BE2C (cell line): Measurements from ENCODE around the gene RNGTT.

ENCODE experiments used
- DNase-seq: peaks from one replicate; pipeline ENCODE4 v3.0.0-alpha.2; 2020
- H3K27me3 ChIP-seq: fragments of 250-450 bp; sonication (Bioruptor Pico); 2 replicates; pipeline ENCODE4 v1.5.1; 2020; ENCODE audit warnings: mild to moderate bottlenecking
- H3K36me3 ChIP-seq: fragments of 250-450 bp; sonication (Bioruptor Pico); 2 replicates; pipeline ENCODE4 v1.5.1; 2020; ENCODE audit warnings: mild to moderate bottlenecking
- H3K4me1 ChIP-seq: fragments of 250-450 bp; sonication (Bioruptor Pico); 2 replicates; pipeline ENCODE4 v1.5.1; 2020
- H3K4me3 ChIP-seq: 2 replicates; pipeline ENCODE4 v1.5.1; 2011; ENCODE audit warnings: low read depth, low read length
- H3K9me3 ChIP-seq: fragments of 250-450 bp; sonication (Bioruptor Pico); 2 replicates; pipeline ENCODE4 v1.5.1; 2020
- TF ChIP-seq, protein P1 (sequence below): IDR thresholded peaks from 2 replicates; pipeline ENCODE4 v1.5.1; 2012; ENCODE audit warnings: mild to moderate bottlenecking, low read depth, low read length

RNGTT gene

DNA sequence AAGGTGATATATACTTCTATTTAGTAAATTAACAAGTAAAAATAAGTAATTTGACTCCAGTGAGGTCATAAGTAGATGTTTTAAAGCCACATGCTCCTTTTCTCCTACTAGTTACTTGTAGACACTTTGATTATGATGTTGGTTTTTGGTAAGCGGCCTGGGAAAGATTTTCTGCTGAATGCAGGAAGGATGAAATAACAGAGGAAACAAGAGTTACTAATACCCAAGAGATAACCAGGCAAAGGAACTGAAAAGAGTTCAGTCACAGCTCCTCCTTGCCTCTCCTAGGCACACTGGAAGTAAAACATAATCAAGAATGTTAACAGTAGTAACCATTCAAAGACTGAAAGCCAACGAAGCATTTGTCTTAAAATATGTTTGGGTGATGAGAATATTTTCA lies 203.3 kb downstream of the RNGTT start:
- H3K4me3 ChIP-seq: no peak overlapping the region
- H3K36me3 ChIP-seq: no peaks in the 10 kb centered on the region
- H3K27me3 ChIP-seq: no peaks in the 10 kb centered on the region
- no peak for DNase-seq
- H3K9me3 ChIP-seq: no peaks in the 10 kb centered on the region
- TF ChIP-seq, protein P1, sequence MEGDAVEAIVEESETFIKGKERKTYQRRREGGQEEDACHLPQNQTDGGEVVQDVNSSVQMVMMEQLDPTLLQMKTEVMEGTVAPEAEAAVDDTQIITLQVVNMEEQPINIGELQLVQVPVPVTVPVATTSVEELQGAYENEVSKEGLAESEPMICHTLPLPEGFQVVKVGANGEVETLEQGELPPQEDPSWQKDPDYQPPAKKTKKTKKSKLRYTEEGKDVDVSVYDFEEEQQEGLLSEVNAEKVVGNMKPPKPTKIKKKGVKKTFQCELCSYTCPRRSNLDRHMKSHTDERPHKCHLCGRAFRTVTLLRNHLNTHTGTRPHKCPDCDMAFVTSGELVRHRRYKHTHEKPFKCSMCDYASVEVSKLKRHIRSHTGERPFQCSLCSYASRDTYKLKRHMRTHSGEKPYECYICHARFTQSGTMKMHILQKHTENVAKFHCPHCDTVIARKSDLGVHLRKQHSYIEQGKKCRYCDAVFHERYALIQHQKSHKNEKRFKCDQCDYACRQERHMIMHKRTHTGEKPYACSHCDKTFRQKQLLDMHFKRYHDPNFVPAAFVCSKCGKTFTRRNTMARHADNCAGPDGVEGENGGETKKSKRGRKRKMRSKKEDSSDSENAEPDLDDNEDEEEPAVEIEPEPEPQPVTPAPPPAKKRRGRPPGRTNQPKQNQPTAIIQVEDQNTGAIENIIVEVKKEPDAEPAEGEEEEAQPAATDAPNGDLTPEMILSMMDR: no peak
- H3K4me1 ChIP-seq: no peaks in the 10 kb centered on the region

DNA sequence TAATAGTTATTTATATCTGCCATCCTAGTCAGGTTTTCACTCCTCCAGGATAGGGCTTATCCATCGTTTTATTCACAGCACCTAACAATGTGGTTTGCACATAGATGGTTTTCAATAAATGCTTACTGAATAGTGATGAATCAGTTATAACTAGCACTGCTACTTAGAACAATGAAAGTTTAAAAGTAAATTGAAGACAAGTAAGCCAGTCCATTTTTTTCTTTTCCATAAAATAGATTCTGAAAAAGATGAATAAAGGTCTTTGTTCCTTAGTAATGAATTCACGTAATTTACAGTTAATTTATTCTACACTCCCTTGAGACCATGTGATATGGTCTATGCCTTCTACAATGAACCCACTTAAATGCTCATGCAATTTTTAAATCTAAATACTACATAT lies 212.5 kb downstream of the RNGTT start:
- Histone ChIP-seq H3K36me3 (no peaks in the 10 kb centered on the region; the same call in 1 of the 2 replicates), H3K4me3 (no peak overlapping the region), H3K9me3 (no peaks in the 10 kb centered on the region), H3K4me1 (no peaks in the 10 kb centered on the region), H3K27me3 (no peaks in the 10 kb centered on the region)
- DNase-seq: no peak
- TF ChIP-seq, protein P1: no peak

DNA sequence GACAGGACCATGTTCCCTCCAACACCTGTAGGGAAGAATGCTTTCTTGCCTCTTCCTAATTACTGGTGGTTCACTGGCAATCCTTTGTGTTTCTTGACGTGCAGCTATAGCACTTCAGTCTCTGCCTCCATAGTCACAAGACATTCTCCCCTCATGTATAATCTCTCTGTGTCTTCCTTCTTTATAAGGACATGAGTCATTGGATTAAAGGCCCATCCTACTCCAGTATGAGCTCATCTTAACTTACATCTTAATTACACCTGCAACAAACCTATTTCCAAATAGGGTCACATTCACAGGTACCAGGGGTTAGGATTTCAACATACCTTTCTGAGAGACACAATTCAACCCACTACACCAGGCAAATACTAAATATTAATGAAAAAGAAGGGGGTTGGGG lies 213.6 kb downstream of the RNGTT start:
- Histone ChIP-seq H3K4me1 (no peaks in the 10 kb centered on the region), H3K36me3 (no peaks in the 10 kb centered on the region; the same call in 1 of the 2 replicates), H3K9me3 (no peaks in the 10 kb centered on the region), H3K27me3 (no peaks in the 10 kb centered on the region), H3K4me3 (no peak overlapping the region)
- TF ChIP-seq, protein P1: no peak
- no peak for DNase-seq

DNA sequence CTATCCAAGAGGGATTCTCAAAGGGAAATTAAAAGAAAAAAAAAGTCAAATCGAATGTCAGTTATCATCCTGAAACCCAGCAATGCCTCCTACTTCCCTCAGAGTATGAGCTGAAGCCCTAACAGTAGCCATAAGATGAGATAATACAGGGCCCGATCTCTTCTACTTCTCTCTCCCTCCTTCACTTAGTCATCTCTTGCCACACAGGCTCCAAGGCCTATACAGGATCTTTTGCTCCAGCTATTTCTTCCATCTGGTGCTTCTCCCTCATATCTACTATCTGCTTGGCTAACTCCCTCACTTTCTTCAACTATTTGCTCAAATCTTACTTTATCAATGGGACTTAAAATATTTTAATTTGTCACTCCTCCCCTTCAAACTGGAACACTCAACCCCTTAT lies 215.3 kb downstream of the RNGTT start:
- TF ChIP-seq, protein P1: no peak
- H3K4me3 ChIP-seq: no peak overlapping the region
- no peaks in the 10 kb centered on the region for H3K27me3 ChIP-seq
- H3K4me1 ChIP-seq: no peaks in the 10 kb centered on the region
- H3K36me3 ChIP-seq: no peaks in the 10 kb centered on the region; the same call in 1 of the 2 replicates
- no peak for DNase-seq
- H3K9me3 ChIP-seq: no peaks in the 10 kb centered on the region

DNA sequence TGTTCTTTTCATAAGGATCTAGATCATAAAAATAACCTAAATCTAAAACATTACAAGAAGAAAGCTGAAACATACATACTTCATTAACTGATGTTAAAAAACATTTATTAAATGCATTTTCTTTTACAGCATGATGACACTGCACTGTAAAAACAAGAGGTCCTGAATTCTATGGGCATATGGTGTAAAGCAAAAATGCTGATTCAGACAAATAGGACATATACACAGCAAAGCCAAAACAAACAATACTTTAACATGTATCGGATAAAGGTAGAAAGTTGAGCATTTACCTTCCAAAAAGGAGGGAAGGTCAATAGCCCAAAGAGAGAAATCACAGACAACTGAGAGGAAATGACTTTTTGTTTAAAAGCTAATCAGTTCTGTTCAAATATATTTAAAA lies 221.5 kb downstream of the RNGTT start:
- TF ChIP-seq, protein P1: no peak
- H3K36me3 ChIP-seq: no peaks in the 10 kb centered on the region; the same call in 1 of the 2 replicates
- H3K9me3 ChIP-seq: no peaks in the 10 kb centered on the region
- no peaks in the 10 kb centered on the region for H3K4me1 ChIP-seq
- DNase-seq: no peak
- H3K4me3 ChIP-seq: no peak overlapping the region
- no peaks in the 10 kb centered on the region for H3K27me3 ChIP-seq

DNA sequence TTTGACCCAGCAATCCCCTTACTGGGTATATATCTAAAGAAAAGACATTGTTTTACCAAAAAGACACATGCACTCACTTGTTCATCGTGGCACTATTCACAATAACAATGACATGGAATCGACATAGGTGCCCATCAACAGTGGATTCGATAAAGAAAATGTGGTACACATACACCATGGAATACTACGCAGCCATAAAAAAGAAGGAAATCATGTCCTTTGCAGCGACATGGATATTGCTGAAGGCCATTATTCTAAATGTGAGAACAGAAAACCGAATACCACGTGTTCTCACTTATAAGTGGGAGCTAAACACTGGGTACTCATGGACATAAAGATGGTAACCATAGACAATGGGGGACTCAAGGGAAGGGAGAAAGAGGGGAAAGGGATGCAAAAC lies 222.3 kb downstream of the RNGTT start:
- TF ChIP-seq, protein P1: no peak
- Histone ChIP-seq H3K4me1 (no peaks in the 10 kb centered on the region), H3K9me3 (no peaks in the 10 kb centered on the region), H3K4me3 (no peak overlapping the region), H3K27me3 (no peaks in the 10 kb centered on the region), H3K36me3 (no peaks in the 10 kb centered on the region; the same call in 1 of the 2 replicates)
- DNase-seq: no peak
